H1 (cell line): ENCODE results near the gene TACSTD2.

Experiments
- EGR1 ChIP-seq: IDR thresholded peaks from 2 replicates; pipeline ENCODE4 v1.6.1; 2011; ENCODE audit warnings: low read depth, low read length, borderline replicate concordance
- EP300 ChIP-seq, 2 experiments: IDR thresholded peaks; 1 replicate in 1 of 2; 2 replicates in 1 of 2; pipeline ENCODE4 v1.6.1; 2011 to 2012; ENCODE audit warnings: low read depth in 2 of 2, low read length in 2 of 2, mild to moderate bottlenecking in 2 of 2, borderline replicate concordance in 1 of 2, inconsistent platforms in 1 of 2, moderate library complexity in 1 of 2
- EZH2 ChIP-seq: fragments of 200-600 bp; sonication (generic); IDR thresholded peaks from 2 replicates; pipeline ENCODE4 v1.7.1; 2012; ENCODE audit warnings: low read depth, mild to moderate bottlenecking, moderate library complexity, low read length, inconsistent platforms; ENCODE audit not compliant: severe bottlenecking
- MAFK ChIP-seq: IDR thresholded peaks from 2 replicates; pipeline ENCODE4 v1.6.1; 2012; ENCODE audit warnings: low read depth, mild to moderate bottlenecking, improper control_type of control experiment, low read length
- POLR2A ChIP-seq, 2 experiments: IDR thresholded peaks; 1 replicate in 1 of 2; 2 replicates in 1 of 2; pipeline ENCODE4 v1.6.1; 2011; ENCODE audit warnings: low read depth in 2 of 2, low read length in 2 of 2, mild to moderate bottlenecking in 2 of 2; ENCODE audit errors: control extremely low read depth in 1 of 2
- POLR2AphosphoS5 ChIP-seq: IDR thresholded peaks from 2 replicates; pipeline ENCODE4 v1.6.1; 2011; ENCODE audit warnings: low read depth, low read length
- RAD21 ChIP-seq, 2 experiments: IDR thresholded peaks in 1 of 2; conservative IDR thresholded peaks in 1 of 2; 2 replicates each; pipeline ENCODE4 v1.6.1; 2011; ENCODE audit warnings: low read depth in 2 of 2, low read length in 2 of 2, improper control_type of control experiment in 1 of 2, inconsistent platforms in 1 of 2, mild to moderate bottlenecking in 1 of 2, moderate library complexity in 1 of 2
- TAF1 ChIP-seq: IDR thresholded peaks from 2 replicates; pipeline ENCODE4 v1.6.1; 2011; ENCODE audit warnings: mild to moderate bottlenecking, low read depth, low read length
- TF ChIP-seq, protein P1 (sequence below), 3 experiments: IDR thresholded peaks; 1 replicate in 2 of 3; 2 replicates in 1 of 3; pipeline versions ENCODE4 v1.5.1 to v1.6.1; 2011; ENCODE audit warnings: low read length in 3 of 3, mild to moderate bottlenecking in 3 of 3, inconsistent platforms in 2 of 3, low read depth in 1 of 3, moderate library complexity in 1 of 3; ENCODE audit not compliant: insufficient read depth in 1 of 3; ENCODE audit errors: control extremely low read depth in 1 of 3

GRCh38 chr1:58570094-58570493 lies 7.0 kb downstream of the TACSTD2 start:
- TF ChIP-seq, protein P1, sequence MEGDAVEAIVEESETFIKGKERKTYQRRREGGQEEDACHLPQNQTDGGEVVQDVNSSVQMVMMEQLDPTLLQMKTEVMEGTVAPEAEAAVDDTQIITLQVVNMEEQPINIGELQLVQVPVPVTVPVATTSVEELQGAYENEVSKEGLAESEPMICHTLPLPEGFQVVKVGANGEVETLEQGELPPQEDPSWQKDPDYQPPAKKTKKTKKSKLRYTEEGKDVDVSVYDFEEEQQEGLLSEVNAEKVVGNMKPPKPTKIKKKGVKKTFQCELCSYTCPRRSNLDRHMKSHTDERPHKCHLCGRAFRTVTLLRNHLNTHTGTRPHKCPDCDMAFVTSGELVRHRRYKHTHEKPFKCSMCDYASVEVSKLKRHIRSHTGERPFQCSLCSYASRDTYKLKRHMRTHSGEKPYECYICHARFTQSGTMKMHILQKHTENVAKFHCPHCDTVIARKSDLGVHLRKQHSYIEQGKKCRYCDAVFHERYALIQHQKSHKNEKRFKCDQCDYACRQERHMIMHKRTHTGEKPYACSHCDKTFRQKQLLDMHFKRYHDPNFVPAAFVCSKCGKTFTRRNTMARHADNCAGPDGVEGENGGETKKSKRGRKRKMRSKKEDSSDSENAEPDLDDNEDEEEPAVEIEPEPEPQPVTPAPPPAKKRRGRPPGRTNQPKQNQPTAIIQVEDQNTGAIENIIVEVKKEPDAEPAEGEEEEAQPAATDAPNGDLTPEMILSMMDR (IDR thresholded peaks at IDR 0.05; ENCODE audit: control extremely low read depth in 1 of 3, insufficient read depth in 1 of 3, low read depth in 1 of 3, low read length in 3 of 3): no peak
- TF ChIP-seq MAFK (no peak), POLR2A (IDR thresholded peaks at IDR 0.05; ENCODE audit: control extremely low read depth in 1 of 2, low read depth in 2 of 2, low read length in 2 of 2) (no peak), RAD21 (IDR thresholded peaks at IDR 0.05 in 1 of 2, conservative IDR thresholded peaks at IDR 0.05 in 1 of 2; ENCODE audit: low read depth in 2 of 2, low read length in 2 of 2) (no peak), EP300 (IDR thresholded peaks at IDR 0.05; ENCODE audit: borderline replicate concordance in 1 of 2, low read depth in 2 of 2, low read length in 2 of 2) (no peak), TAF1 (no peak), EZH2 (no peak), POLR2AphosphoS5 (no peak), EGR1 (no peak)
